K562 (cell line): ENCODE measurements around the gene USP48.

ENCODE experiments used
- CEBPB ChIP-seq: fragments of 450-650 bp; IDR thresholded peaks from 2 replicates; pipeline ENCODE4 v1.6.1; 2016; ENCODE audit warnings: missing genetic modification characterization, missing compliant biosample characterization
- JUND ChIP-seq, 2 experiments: IDR thresholded peaks; 2 replicates in 1 of 2; 3 replicates in 1 of 2; pipeline ENCODE4 v1.6.1; 2011; ENCODE audit warnings: borderline replicate concordance in 2 of 2, low read depth in 2 of 2, low read length in 2 of 2, improper control_type of control experiment in 1 of 2, missing biosample characterization in 1 of 2, missing genetic modification characterization in 1 of 2, missing genetic modification reagents in 1 of 2
- NONO ChIP-seq, 2 experiments: fragments of 200-400 bp in 1 of 2; fragments of 450-650 bp in 1 of 2; formaldehyde crosslinking in 1 of 2; IDR thresholded peaks; 2 replicates each; pipeline ENCODE4 v1.6.1; 2017; ENCODE audit warnings: low read depth in 2 of 2, mild to moderate bottlenecking in 2 of 2, moderate library complexity in 2 of 2, low read length in 1 of 2
- POLR2AphosphoS5 ChIP-seq: IDR thresholded peaks from 2 replicates; pipeline ENCODE4 v1.6.1; 2011; ENCODE audit warnings: mild to moderate bottlenecking, low read depth, low read length, moderate library complexity; ENCODE audit not compliant: control insufficient read depth, insufficient read depth
- SMARCE1 ChIP-seq: fragments of 450-650 bp; IDR thresholded peaks from 2 replicates; pipeline ENCODE4 v1.7.1; 2016; ENCODE audit warnings: mild to moderate bottlenecking
- TF ChIP-seq, protein P1 (sequence below), 2 experiments: fragments of 450-650 bp; IDR thresholded peaks; 2 replicates each; pipeline ENCODE4 v1.6.1; 2018; ENCODE audit warnings: mild to moderate bottlenecking in 2 of 2, low read depth in 1 of 2; ENCODE audit not compliant: partially characterized antibody in 2 of 2
- TF ChIP-seq, protein P2 (sequence below): fragments of 450-650 bp; IDR thresholded peaks from 2 replicates; pipeline ENCODE4 v1.6.1; 2016; ENCODE audit warnings: mild to moderate bottlenecking

DNA sequence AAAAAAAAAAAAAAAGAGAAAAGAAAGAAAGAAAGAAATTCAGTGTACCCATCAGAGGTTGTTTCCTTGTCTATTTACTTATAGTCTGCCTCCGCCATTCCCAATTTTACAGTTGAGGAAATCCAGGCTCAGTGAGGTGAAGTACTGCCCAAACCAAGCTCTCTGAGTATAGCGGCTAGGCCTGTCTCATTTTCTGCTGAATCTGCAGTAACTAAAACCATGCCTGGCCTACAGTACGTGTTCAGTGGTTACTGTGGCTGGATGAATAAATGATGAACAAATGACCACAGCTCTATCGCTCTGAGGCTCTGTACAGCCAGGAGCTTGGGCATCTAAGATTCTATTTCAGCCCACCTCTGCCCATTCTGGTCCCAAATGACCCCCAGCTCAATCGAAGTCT lies 138.0 kb downstream of the USP48 start:
- TF ChIP-seq, protein P1, sequence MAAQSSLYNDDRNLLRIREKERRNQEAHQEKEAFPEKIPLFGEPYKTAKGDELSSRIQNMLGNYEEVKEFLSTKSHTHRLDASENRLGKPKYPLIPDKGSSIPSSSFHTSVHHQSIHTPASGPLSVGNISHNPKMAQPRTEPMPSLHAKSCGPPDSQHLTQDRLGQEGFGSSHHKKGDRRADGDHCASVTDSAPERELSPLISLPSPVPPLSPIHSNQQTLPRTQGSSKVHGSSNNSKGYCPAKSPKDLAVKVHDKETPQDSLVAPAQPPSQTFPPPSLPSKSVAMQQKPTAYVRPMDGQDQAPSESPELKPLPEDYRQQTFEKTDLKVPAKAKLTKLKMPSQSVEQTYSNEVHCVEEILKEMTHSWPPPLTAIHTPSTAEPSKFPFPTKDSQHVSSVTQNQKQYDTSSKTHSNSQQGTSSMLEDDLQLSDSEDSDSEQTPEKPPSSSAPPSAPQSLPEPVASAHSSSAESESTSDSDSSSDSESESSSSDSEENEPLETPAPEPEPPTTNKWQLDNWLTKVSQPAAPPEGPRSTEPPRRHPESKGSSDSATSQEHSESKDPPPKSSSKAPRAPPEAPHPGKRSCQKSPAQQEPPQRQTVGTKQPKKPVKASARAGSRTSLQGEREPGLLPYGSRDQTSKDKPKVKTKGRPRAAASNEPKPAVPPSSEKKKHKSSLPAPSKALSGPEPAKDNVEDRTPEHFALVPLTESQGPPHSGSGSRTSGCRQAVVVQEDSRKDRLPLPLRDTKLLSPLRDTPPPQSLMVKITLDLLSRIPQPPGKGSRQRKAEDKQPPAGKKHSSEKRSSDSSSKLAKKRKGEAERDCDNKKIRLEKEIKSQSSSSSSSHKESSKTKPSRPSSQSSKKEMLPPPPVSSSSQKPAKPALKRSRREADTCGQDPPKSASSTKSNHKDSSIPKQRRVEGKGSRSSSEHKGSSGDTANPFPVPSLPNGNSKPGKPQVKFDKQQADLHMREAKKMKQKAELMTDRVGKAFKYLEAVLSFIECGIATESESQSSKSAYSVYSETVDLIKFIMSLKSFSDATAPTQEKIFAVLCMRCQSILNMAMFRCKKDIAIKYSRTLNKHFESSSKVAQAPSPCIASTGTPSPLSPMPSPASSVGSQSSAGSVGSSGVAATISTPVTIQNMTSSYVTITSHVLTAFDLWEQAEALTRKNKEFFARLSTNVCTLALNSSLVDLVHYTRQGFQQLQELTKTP (IDR thresholded peaks at IDR 0.05; ENCODE audit: low read depth in 1 of 2, partially characterized antibody in 2 of 2), result no peak
- TF ChIP-seq SMARCE1 (no peak), CEBPB (tag) (no peak), NONO (IDR thresholded peaks at IDR 0.05; ENCODE audit: low read depth in 2 of 2, low read length in 1 of 2) (no peak), JUND (IDR thresholded peaks at IDR 0.05; ENCODE audit: borderline replicate concordance, low read depth, low read length) (no peak), JUND (tag; IDR thresholded peaks at IDR 0.05; ENCODE audit: borderline replicate concordance, low read depth, low read length) (no peak), POLR2AphosphoS5 (no peak)
- TF ChIP-seq, protein P2, sequence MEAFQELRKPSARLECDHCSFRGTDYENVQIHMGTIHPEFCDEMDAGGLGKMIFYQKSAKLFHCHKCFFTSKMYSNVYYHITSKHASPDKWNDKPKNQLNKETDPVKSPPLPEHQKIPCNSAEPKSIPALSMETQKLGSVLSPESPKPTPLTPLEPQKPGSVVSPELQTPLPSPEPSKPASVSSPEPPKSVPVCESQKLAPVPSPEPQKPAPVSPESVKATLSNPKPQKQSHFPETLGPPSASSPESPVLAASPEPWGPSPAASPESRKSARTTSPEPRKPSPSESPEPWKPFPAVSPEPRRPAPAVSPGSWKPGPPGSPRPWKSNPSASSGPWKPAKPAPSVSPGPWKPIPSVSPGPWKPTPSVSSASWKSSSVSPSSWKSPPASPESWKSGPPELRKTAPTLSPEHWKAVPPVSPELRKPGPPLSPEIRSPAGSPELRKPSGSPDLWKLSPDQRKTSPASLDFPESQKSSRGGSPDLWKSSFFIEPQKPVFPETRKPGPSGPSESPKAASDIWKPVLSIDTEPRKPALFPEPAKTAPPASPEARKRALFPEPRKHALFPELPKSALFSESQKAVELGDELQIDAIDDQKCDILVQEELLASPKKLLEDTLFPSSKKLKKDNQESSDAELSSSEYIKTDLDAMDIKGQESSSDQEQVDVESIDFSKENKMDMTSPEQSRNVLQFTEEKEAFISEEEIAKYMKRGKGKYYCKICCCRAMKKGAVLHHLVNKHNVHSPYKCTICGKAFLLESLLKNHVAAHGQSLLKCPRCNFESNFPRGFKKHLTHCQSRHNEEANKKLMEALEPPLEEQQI, result no peak
